Endothelial cell of umbilical vein (primary cell): ENCODE results near the gene CERS6. TPM values are rescaled to one million over a fixed set of nuclear protein-coding genes. Genes with fewer than 3 reads are reported as not detected.

ENCODE experiments used
- BruUV-seq: library from RNA; stranded (reverse); fragments of 400-500 nt; replicated peaks from 2 replicates; lab custom pipeline; 2021; lab: Mats Ljungman, UMichigan
- CTCF ChIA-PET: fragments of 300-600, 350-600 bp; sonication (Branson Sonifier 250); formaldehyde crosslinking; loops from one replicate; lab custom pipeline; 2021; ENCODE audit warnings: antibody characterized with exemption, inconsistent platforms; lab: Charles Lee
- POLR2A ChIA-PET: fragments of 300-600, 350-600 bp; sonication (Branson Sonifier 250); formaldehyde crosslinking; loops from one replicate; lab custom pipeline; 2021; ENCODE audit warnings: antibody characterized with exemption, inconsistent platforms; lab: Charles Lee
- DNase-seq: peaks from one replicate; pipeline ENCODE4 v3.0.0-alpha.2; 2011; ENCODE audit warnings: low read depth, low spot score
- FAIRE-seq: peaks from 2 replicates; lab custom pipeline; 2011; peaks lifted over from hg19 to GRCh38; lab: Jason Lieb, UNC
- H2AFZ ChIP-seq: 2 replicates; pipeline ENCODE4 v1.6.0; 2012; ENCODE audit warnings: low read depth, low read length, control low read depth, inconsistent platforms
- H3K27ac ChIP-seq: 2 replicates; pipeline ENCODE4 v1.5.1; 2011; ENCODE audit warnings: low read depth, mild to moderate bottlenecking, control low read depth, low read length, moderate library complexity; ENCODE audit not compliant: insufficient read depth
- H3K27me3 ChIP-seq, 2 experiments: 2 replicates each; pipeline versions ENCODE4 v1.6.0 to v1.6.1; 2011; ENCODE audit warnings: low read length in 2 of 2, mixed read lengths in 1 of 2; ENCODE audit not compliant: control insufficient read depth in 2 of 2, insufficient read depth in 2 of 2
- H3K36me3 ChIP-seq, 2 experiments: 2 replicates in 1 of 2; 3 replicates in 1 of 2; pipeline ENCODE4 v1.5.1; 2011; ENCODE audit warnings: low read length in 2 of 2, mild to moderate bottlenecking in 1 of 2, moderate library complexity in 1 of 2; ENCODE audit not compliant: control insufficient read depth in 2 of 2, insufficient read depth in 2 of 2; ENCODE audit errors: extremely low read depth in 1 of 2
- H3K4me1 ChIP-seq: 3 replicates; pipeline ENCODE4 v1.5.1; 2011; ENCODE audit warnings: mild to moderate bottlenecking, low read length; ENCODE audit not compliant: control insufficient read depth, insufficient read depth; ENCODE audit errors: extremely low read depth
- H3K4me2 ChIP-seq: 2 replicates; pipeline ENCODE4 v1.6.1; 2011; ENCODE audit warnings: low read length, control low read depth, mixed read lengths; ENCODE audit not compliant: insufficient read depth
- H3K4me3 ChIP-seq, 3 experiments: fragments of 200-600 bp in 1 of 3; sonication (generic), shearing (Covaris generic) in 1 of 3; replicated peaks in 1 of 3; 2 replicates each; pipeline ENCODE4 v1.5.1; 2011 to 2016; ENCODE audit warnings: control low read depth in 3 of 3, low read length in 3 of 3, mild to moderate bottlenecking in 2 of 3, inconsistent platforms in 1 of 3, low read depth in 1 of 3, moderate library complexity in 1 of 3; ENCODE audit not compliant: insufficient read depth in 1 of 3
- H3K79me2 ChIP-seq: 2 replicates; pipeline ENCODE4 v1.6.0; 2012; ENCODE audit warnings: low read length, inconsistent platforms; ENCODE audit not compliant: control insufficient read depth, insufficient read depth
- H3K9ac ChIP-seq: replicated peaks from 2 replicates; pipeline ENCODE3; 2011; ENCODE audit warnings: low read length, control low read depth; ENCODE audit not compliant: insufficient read depth; ENCODE audit errors: extremely low read depth
- H3K9me1 ChIP-seq: replicated peaks from 3 replicates; pipeline ENCODE4 v1.6.0; 2011; ENCODE audit warnings: mild to moderate bottlenecking, low read length; ENCODE audit not compliant: control insufficient read depth, insufficient read depth; ENCODE audit errors: extremely low read depth
- H3K9me3 ChIP-seq: replicated peaks from 2 replicates; pipeline ENCODE4 v1.5.1; 2012; ENCODE audit warnings: low read length, inconsistent platforms; ENCODE audit not compliant: control insufficient read depth, insufficient read depth
- H4K20me1 ChIP-seq: replicated peaks from 2 replicates; pipeline ENCODE3; 2011; ENCODE audit warnings: mild to moderate bottlenecking, low read length; ENCODE audit not compliant: control insufficient read depth, insufficient read depth; ENCODE audit errors: extremely low read depth
- CTCF ChIP-seq, 2 donors: IDR thresholded peaks; 1 replicate in 1 of 2; 2 replicates in 1 of 2; pipeline ENCODE4 v1.5.1; 2011; ENCODE audit warnings: low read length in 2 of 2, mild to moderate bottlenecking in 2 of 2, moderate library complexity in 2 of 2, control low read depth in 1 of 2, inconsistent platforms in 1 of 2, low read depth in 1 of 2; ENCODE audit not compliant: insufficient read depth in 1 of 2; ENCODE audit errors: extremely low read depth in 1 of 2
- EZH2 ChIP-seq: IDR thresholded peaks from 2 replicates; pipeline ENCODE4 v1.6.1; 2012; ENCODE audit warnings: borderline replicate concordance, low read depth, mild to moderate bottlenecking, moderate library complexity, low read length, inconsistent platforms; ENCODE audit not compliant: severe bottlenecking
- FOS ChIP-seq: IDR thresholded peaks from 2 replicates; pipeline ENCODE4 v1.6.1; 2011; ENCODE audit warnings: mild to moderate bottlenecking, low read length, moderate library complexity, borderline replicate concordance; ENCODE audit not compliant: insufficient read depth
- GATA2 ChIP-seq: IDR thresholded peaks from 2 replicates; pipeline ENCODE4 v1.7.0; 2011; ENCODE audit warnings: low read depth, mild to moderate bottlenecking, moderate library complexity, mixed read lengths, low read length; ENCODE audit not compliant: insufficient read length, insufficient read depth
- JUN ChIP-seq: IDR thresholded peaks from 2 replicates; pipeline ENCODE4 v1.6.1; 2011; ENCODE audit warnings: borderline replicate concordance, low read depth; ENCODE audit not compliant: insufficient read length, insufficient read depth
- MAX ChIP-seq: IDR thresholded peaks from 2 replicates; pipeline ENCODE4 v1.6.1; 2011; ENCODE audit not compliant: insufficient read depth, insufficient read length
- MYC ChIP-seq: IDR thresholded peaks from one replicate; pipeline ENCODE4 v1.6.1; 2011; ENCODE audit warnings: mild to moderate bottlenecking, low read depth, low read length
- POLR2A ChIP-seq: IDR thresholded peaks from 2 replicates; pipeline ENCODE4 v1.6.1; 2012; ENCODE audit warnings: low read depth, mild to moderate bottlenecking, control low read depth, low read length
- POLR2AphosphoS5 ChIP-seq: IDR thresholded peaks from 2 replicates; pipeline ENCODE4 v1.6.1; 2012; ENCODE audit warnings: low read depth, mild to moderate bottlenecking, control low read depth, low read length, moderate library complexity; ENCODE audit not compliant: insufficient read depth
- dilution Hi-C: fragments of 300-500 bp; cut with MboI; formaldehyde crosslinking; loops from one replicate; pipeline ENCODE4 v1.15.0; 2019; ENCODE audit warnings: low sequenced_read_pairs; ENCODE audit not compliant: extremely low pct_ligation_motif_present
- intact Hi-C: fragments of 100-400 bp; cut with micrococcal nuclease; formaldehyde crosslinking; loops from one replicate; pipeline ENCODE4 v1.10.0; 2022
- polyA plus RNA-seq, 4 experiments: library from polyadenylated mRNA; depleted of rRNA in 3 of 4; stranded (reverse) in 3 of 4; unstranded in 1 of 4; fragments of >200 nt; gene quantifications; 2 replicates each; pipeline versions ENCODE4 v1.2.1 to v1.2.3, GENCODE V29; 2011 to 2012; ENCODE audit warnings: missing spikeins in 1 of 4
- total RNA-seq: library from RNA; stranded (reverse); gene quantifications from 2 replicates; pipeline ENCODE4 v1.2.3, GENCODE V29; 2021

Gene CERS6
- total and polyA plus RNA-seq, 2 donors (not counting 3 experiments of a cell fraction or from before 2014, with no cell fraction given), result 2.7 to 11.7 TPM

- Histone ChIP-seq H3K27me3 (no peaks in the 10 kb centered on the region), H4K20me1 (no peaks in the 10 kb centered on the region), H3K9me3 (no peaks in the 10 kb centered on the region), H3K4me1 (no peaks in the 10 kb centered on the region), H3K79me2 (no peaks in the 10 kb centered on the region), H3K27ac (no peak overlapping the region), H2AFZ (no peak overlapping the region), H3K9me1 (no peaks in the 10 kb centered on the region), H3K4me3 (no peak overlapping the region), H3K9ac (no peak overlapping the region), H3K36me3 (no peaks in the 10 kb centered on the region), H3K4me2 (no peak overlapping the region)
- no TSS peak for BruUV-seq
- intact Hi-C loops (no loop called here), dilution Hi-C loops (no loop called here)
- POLR2A ChIA-PET, result no interaction called here
- CTCF ChIA-PET, result interaction anchor here (1.0 to 2.9 kb wide), 2 partner anchors 155 to 420 kb away, joined by 3 to 15 read pairs; no protein-coding TSS in a partner anchor
- FAIRE-seq (no peak), DNase-seq (no peak)
- no peak for TF ChIP-seq POLR2A
- TF ChIP-seq JUN, result no peak
- TF ChIP-seq CTCF (IDR thresholded peaks at IDR 0.05; ENCODE audit: extremely low read depth in 1 of 2, insufficient read depth in 1 of 2, low read depth in 1 of 2, low read length in 2 of 2), result no peak
- TF ChIP-seq MAX, result no peak
- TF ChIP-seq FOS, result no peak
- TF ChIP-seq GATA2, result no peak
- TF ChIP-seq EZH2, result no peak
- TF ChIP-seq POLR2AphosphoS5, result no peak
- no peak for TF ChIP-seq MYC
Observed at GRCh38 chr2:168766600-168766999, 310.5 kb downstream of the CERS6 start.
